Activated CD4-positive, alpha-beta T cell treated with anti-CD3 and anti-CD28 coated beads, Interleukin-2, amount 50 U/mL, for 48 hours (primary cell): Measurements from ENCODE around the gene FBXL13.
"Not testable (repeated sequence)": the region's sequence is repeated elsewhere in the genome, so short reads cannot be mapped to it uniquely, and the experiment has no call there.

Experiments used
- DNase-seq, 2 experiments: peaks; one replicate each; pipeline ENCODE4 v3.0.0-alpha.2; 2020

FBXL13 gene

GRCh38 chr7:102811942-102812678 is 262.5 kb downstream of the FBXL13 start:
- DNase-seq = no peak

- DNase-seq = no peak
Observed at GRCh38 chr7:102810916-102811315, 263.7 kb downstream of the FBXL13 start.

- DNase-seq = no peak
Observed at GRCh38 chr7:102806613-102807012, 268.0 kb downstream of the FBXL13 start.

- not testable (repeated sequence) for DNase-seq
Observed at GRCh38 chr7:102795987-102796595, 278.5 kb downstream of the FBXL13 start.

GRCh38 chr7:102794567-102794966 is 280.0 kb downstream of the FBXL13 start:
- DNase-seq = not testable (repeated sequence)

GRCh38 chr7:102791831-102792230 is 282.8 kb downstream of the FBXL13 start:
- DNase-seq = not testable (repeated sequence)

GRCh38 chr7:102791367-102791766 is 283.2 kb downstream of the FBXL13 start:
- DNase-seq = not testable (repeated sequence)

GRCh38 chr7:102790364-102791100 is 284.1 kb downstream of the FBXL13 start:
- not testable (repeated sequence) for DNase-seq

GRCh38 chr7:102788770-102789169 is 285.8 kb downstream of the FBXL13 start:
- not testable (repeated sequence) for DNase-seq

- DNase-seq = not testable (repeated sequence)
Observed at GRCh38 chr7:102780926-102781325, 293.7 kb downstream of the FBXL13 start.

- DNase-seq = not testable (repeated sequence)
Observed at GRCh38 chr7:102778663-102779062, 295.9 kb downstream of the FBXL13 start.

- DNase-seq = not testable (repeated sequence)
Observed at GRCh38 chr7:102776217-102776616, 298.4 kb downstream of the FBXL13 start.

GRCh38 chr7:102770467-102770866 is 304.1 kb downstream of the FBXL13 start:
- DNase-seq = not testable (repeated sequence)

GRCh38 chr7:102769657-102770192 is 304.9 kb downstream of the FBXL13 start:
- DNase-seq = not testable (repeated sequence)

- DNase-seq = not testable (repeated sequence)
Observed at GRCh38 chr7:102763295-102763905, 311.2 kb downstream of the FBXL13 start.
